HepG2 (cell line): ENCODE data around the gene TF. TPM values are rescaled to one million over a fixed set of nuclear protein-coding genes. Genes with fewer than 3 reads are reported as not detected.

ENCODE experiments used
- CREM ChIP-seq, 2 experiments: sonication (generic) in 1 of 2; formaldehyde crosslinking in 1 of 2; IDR thresholded peaks; 2 replicates each; pipeline versions ENCODE4 v1.4.0 to v1.6.1; 2016 to 2020; ENCODE audit warnings: antibody characterized with exemption in 1 of 2, mild to moderate bottlenecking in 1 of 2, missing genetic modification reagents in 1 of 2
- ELK4 ChIP-seq: sonication (generic); formaldehyde crosslinking; IDR thresholded peaks from 2 replicates; pipeline ENCODE4 v1.9.0; 2021; ENCODE audit warnings: missing genetic modification reagents, borderline replicate concordance
- HNRNPH1 ChIP-seq: fragments of 200-400 bp; formaldehyde crosslinking; optimal IDR thresholded peaks from 2 replicates; pipeline ENCODE3; 2017; ENCODE audit warnings: mild to moderate bottlenecking, low read depth, low read length
- MTA3 ChIP-seq: sonication (generic); formaldehyde crosslinking; IDR thresholded peaks from 2 replicates; pipeline ENCODE4 v1.4.0; 2020; ENCODE audit warnings: missing genetic modification reagents
- MTF1 ChIP-seq: sonication (generic); formaldehyde crosslinking; IDR thresholded peaks from 2 replicates; pipeline ENCODE4 v1.5.0; 2020; ENCODE audit warnings: missing genetic modification reagents
- SIX1 ChIP-seq: sonication (generic); formaldehyde crosslinking; IDR thresholded peaks from 2 replicates; pipeline ENCODE4 v1.4.0; 2020; ENCODE audit warnings: missing genetic modification reagents, borderline replicate concordance
- USF2 ChIP-seq, 2 experiments: sonication (generic) in 1 of 2; formaldehyde crosslinking in 1 of 2; IDR thresholded peaks; 2 replicates each; pipeline versions ENCODE4 v1.5.1 to v1.6.1; 2011 to 2020; ENCODE audit warnings: borderline replicate concordance in 1 of 2, low read depth in 1 of 2, low read length in 1 of 2, mild to moderate bottlenecking in 1 of 2, missing genetic modification reagents in 1 of 2, moderate library complexity in 1 of 2
- ZFP36L2 ChIP-seq: sonication (generic); formaldehyde crosslinking; IDR thresholded peaks from 2 replicates; pipeline ENCODE4 v1.4.0; 2020; ENCODE audit warnings: missing genetic modification reagents
- ZNF142 ChIP-seq: sonication (generic); formaldehyde crosslinking; IDR thresholded peaks from 2 replicates; pipeline ENCODE4 v1.4.0; 2020; ENCODE audit warnings: missing genetic modification reagents
- ZNF589 ChIP-seq: sonication (generic); formaldehyde crosslinking; conservative IDR thresholded peaks from 2 replicates; pipeline ENCODE4 v1.8.0; 2022; ENCODE audit warnings: mild to moderate bottlenecking, moderate library complexity, missing genetic modification reagents
- polyA plus RNA-seq, 8 experiments: library from polyadenylated mRNA; depleted of rRNA in 3 of 8; stranded (reverse) in 7 of 8; unstranded in 1 of 8; fragments of >200 nt; fragmentation: Illumina TruSeq in 4 of 8; extraction: Trizol in 4 of 8; gene quantifications; 2 replicates each; pipeline versions ENCODE4 v1.2.1 to v1.2.3, GENCODE V29; 2011 to 2016; ENCODE audit warnings: low read depth in 4 of 8, missing spikeins in 1 of 8, mixed read lengths in 1 of 8; ENCODE audit not compliant: insufficient read depth in 1 of 8
- total RNA-seq, 5 experiments: library from RNA; depleted of rRNA; stranded (reverse); fragments of >200 nt; fragmentation: Illumina TruSeq; extraction: Trizol; gene quantifications; 2 replicates each; pipeline ENCODE4 v1.2.3, GENCODE V29; 2016; ENCODE audit warnings: low read depth in 1 of 5
- TF ChIP-seq, protein P1 (sequence below): sonication (generic); formaldehyde crosslinking; IDR thresholded peaks from 2 replicates; pipeline ENCODE4 v1.8.1; 2023; ENCODE audit warnings: missing genetic modification reagents, mild to moderate bottlenecking, borderline replicate concordance
- TF ChIP-seq, protein P2 (sequence below): sonication (generic); formaldehyde crosslinking; IDR thresholded peaks from 2 replicates; pipeline ENCODE4 v1.4.0; 2020; ENCODE audit warnings: mild to moderate bottlenecking, missing genetic modification reagents, borderline replicate concordance

TF gene
- total and polyA plus RNA-seq, 2 of the 13 experiments (the other 11 are each of a cell fraction or from before 2014, with no cell fraction given): 10,074 to 11,821 TPM

DNA sequence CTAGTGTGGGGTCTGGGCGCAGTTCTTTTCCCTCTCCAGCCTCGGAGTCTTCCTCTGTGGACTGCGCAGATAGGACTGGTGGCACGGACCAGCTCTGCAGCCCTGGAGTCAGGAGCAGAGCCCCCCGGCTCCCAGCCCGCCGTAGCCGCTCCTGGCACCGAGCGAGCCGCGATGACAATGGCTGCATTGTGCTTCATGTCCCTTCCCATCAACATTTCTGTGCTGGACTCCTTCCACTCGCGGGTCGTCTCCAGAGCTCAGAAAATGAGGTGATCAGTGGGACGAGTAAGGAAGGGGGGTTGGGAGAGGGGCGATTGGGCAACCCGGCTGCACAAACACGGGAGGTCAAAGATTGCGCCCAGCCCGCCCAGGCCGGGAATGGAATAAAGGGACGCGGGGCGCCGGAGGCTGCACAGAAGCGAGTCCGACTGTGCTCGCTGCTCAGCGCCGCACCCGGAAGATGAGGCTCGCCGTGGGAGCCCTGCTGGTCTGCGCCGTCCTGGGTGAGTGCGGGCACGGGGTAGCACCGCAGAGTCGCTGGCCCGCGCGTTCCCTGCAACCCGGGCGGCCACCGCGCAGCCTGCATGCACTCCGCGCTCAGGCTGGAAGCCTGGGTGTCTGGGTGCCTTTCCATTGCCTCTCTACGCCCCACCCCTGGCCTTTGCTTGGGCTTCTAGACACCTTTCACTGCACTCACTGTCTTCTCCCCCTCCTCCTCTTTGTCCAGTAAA is at the start of gene TF (continued):
- TF ChIP-seq MTF1 (CRISPR knock-in tag) (0 out of 2 replicates have a peak, but pooled peaks have one; percentile 49), SIX1 (CRISPR knock-in tag) (peak; percentile 80; the same call in 1 of the 2 replicates), HNRNPH1 (no peak), MTA3 (no peak), CREM (IDR thresholded peaks at IDR 0.05) (peak; percentile 84; the same call in 1 of the 2 replicates), CREM (CRISPR knock-in tag; IDR thresholded peaks at IDR 0.05) (no peak), ELK4 (no peak), ZNF142 (no peak; the same call in 1 of the 2 replicates), USF2 (IDR thresholded peaks at IDR 0.05; ENCODE audit: low read depth, low read length) (no peak), USF2 (CRISPR knock-in tag; IDR thresholded peaks at IDR 0.05; ENCODE audit: borderline replicate concordance) (no peak; the same call in 1 of the 2 replicates), ZNF589 (CRISPR knock-in tag) (peak; percentile 90; the same call in 1 of the 2 replicates), ZFP36L2 (0 out of 2 replicates have a peak, but pooled peaks have one; percentile 76)
- TF ChIP-seq, protein P1, sequence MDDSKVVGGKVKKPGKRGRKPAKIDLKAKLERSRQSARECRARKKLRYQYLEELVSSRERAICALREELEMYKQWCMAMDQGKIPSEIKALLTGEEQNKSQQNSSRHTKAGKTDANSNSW (CRISPR knock-in tag): no peak; the same call in 1 of the 2 replicates
- TF ChIP-seq, protein P2, sequence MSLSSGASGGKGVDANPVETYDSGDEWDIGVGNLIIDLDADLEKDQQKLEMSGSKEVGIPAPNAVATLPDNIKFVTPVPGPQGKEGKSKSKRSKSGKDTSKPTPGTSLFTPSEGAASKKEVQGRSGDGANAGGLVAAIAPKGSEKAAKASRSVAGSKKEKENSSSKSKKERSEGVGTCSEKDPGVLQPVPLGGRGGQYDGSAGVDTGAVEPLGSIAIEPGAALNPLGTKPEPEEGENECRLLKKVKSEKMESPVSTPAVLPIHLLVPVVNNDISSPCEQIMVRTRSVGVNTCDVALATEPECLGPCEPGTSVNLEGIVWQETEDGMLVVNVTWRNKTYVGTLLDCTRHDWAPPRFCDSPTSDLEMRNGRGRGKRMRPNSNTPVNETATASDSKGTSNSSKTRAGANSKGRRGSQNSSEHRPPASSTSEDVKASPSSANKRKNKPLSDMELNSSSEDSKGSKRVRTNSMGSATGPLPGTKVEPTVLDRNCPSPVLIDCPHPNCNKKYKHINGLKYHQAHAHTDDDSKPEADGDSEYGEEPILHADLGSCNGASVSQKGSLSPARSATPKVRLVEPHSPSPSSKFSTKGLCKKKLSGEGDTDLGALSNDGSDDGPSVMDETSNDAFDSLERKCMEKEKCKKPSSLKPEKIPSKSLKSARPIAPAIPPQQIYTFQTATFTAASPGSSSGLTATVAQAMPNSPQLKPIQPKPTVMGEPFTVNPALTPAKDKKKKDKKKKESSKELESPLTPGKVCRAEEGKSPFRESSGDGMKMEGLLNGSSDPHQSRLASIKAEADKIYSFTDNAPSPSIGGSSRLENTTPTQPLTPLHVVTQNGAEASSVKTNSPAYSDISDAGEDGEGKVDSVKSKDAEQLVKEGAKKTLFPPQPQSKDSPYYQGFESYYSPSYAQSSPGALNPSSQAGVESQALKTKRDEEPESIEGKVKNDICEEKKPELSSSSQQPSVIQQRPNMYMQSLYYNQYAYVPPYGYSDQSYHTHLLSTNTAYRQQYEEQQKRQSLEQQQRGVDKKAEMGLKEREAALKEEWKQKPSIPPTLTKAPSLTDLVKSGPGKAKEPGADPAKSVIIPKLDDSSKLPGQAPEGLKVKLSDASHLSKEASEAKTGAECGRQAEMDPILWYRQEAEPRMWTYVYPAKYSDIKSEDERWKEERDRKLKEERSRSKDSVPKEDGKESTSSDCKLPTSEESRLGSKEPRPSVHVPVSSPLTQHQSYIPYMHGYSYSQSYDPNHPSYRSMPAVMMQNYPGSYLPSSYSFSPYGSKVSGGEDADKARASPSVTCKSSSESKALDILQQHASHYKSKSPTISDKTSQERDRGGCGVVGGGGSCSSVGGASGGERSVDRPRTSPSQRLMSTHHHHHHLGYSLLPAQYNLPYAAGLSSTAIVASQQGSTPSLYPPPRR (CRISPR knock-in tag): peak; percentile 99
